Naive thymus-derived CD4-positive, alpha-beta T cell (primary cell): ENCODE measurements around the gene FGFR2. TPM values are rescaled to one million over a fixed set of nuclear protein-coding genes. Genes with fewer than 3 reads are reported as not detected.

Experiments
- ATAC-seq: fragments of 150-1000 bp; cut with Tn5 transposase; 2 replicates; pipeline ENCODE4 v1.10.0; 2021; ENCODE audit warnings: mild to moderate bottlenecking, moderate library complexity
- CTCF ChIA-PET: fragments of 350-600 bp; sonication (Branson Sonifier 250); formaldehyde crosslinking; loops from one replicate; lab custom pipeline; 2021; ENCODE audit warnings: antibody characterized with exemption; lab: Charles Lee
- POLR2A ChIA-PET: fragments of 350-600 bp; sonication (Branson Sonifier 250); formaldehyde crosslinking; loops from one replicate; lab custom pipeline; 2021; ENCODE audit warnings: antibody characterized with exemption, inconsistent platforms; lab: Charles Lee
- DNase-seq, 9 donors: peaks; one replicate each; pipeline versions ENCODE4 v3.0.0 to v3.0.0-alpha.2; 2020 to 2022; ENCODE audit warnings: mixed read lengths in 1 of 9
- H3K27ac ChIP-seq: one replicate; pipeline ENCODE4 v1.7.0; 2013; ENCODE audit warnings: mild to moderate bottlenecking, low read depth, low read length, moderate library complexity
- H3K27me3 ChIP-seq, 2 donors: one replicate each; pipeline ENCODE4 v1.7.0; 2013; ENCODE audit warnings: low read length in 2 of 2, mild to moderate bottlenecking in 2 of 2, moderate library complexity in 2 of 2; ENCODE audit not compliant: control insufficient read depth in 2 of 2, insufficient read depth in 2 of 2
- H3K36me3 ChIP-seq, 3 experiments: 1 replicate in 2 of 3; 2 replicates in 1 of 3; pipeline ENCODE4 v1.7.0; 2013; ENCODE audit warnings: low read length in 3 of 3, mild to moderate bottlenecking in 3 of 3, moderate library complexity in 1 of 3; ENCODE audit not compliant: insufficient read depth in 3 of 3, control insufficient read depth in 2 of 3
- H3K4me1 ChIP-seq, 2 donors: one replicate each; pipeline ENCODE4 v1.7.0; 2013; ENCODE audit warnings: low read length in 2 of 2, mild to moderate bottlenecking in 2 of 2, moderate library complexity in 1 of 2; ENCODE audit not compliant: control insufficient read depth in 2 of 2, insufficient read depth in 2 of 2
- H3K4me3 ChIP-seq: 2 replicates; pipeline ENCODE4 v1.7.0; 2013; ENCODE audit warnings: mild to moderate bottlenecking, low read length
- H3K9me3 ChIP-seq, 3 experiments: 1 replicate in 2 of 3; 2 replicates in 1 of 3; pipeline ENCODE4 v1.7.0; 2013; ENCODE audit warnings: low read length in 3 of 3; ENCODE audit not compliant: control insufficient read depth in 2 of 3
- H3K27ac Mint-ChIP-seq, 9 donors: one replicate each; pipeline ENCODE4 v1.8.0; 2020 to 2022; ENCODE audit warnings: mixed read lengths in 9 of 9, mild to moderate bottlenecking in 8 of 9, moderate library complexity in 5 of 9, inconsistent platforms in 2 of 9
- H3K27me3 Mint-ChIP-seq, 5 donors: one replicate each; pipeline ENCODE4 v1.8.0; 2021 to 2022; ENCODE audit warnings: mixed read lengths in 5 of 5, mild to moderate bottlenecking in 1 of 5
- H3K36me3 Mint-ChIP-seq, 5 donors: one replicate each; pipeline ENCODE4 v1.8.0; 2020 to 2022; ENCODE audit warnings: mixed read lengths in 5 of 5, mild to moderate bottlenecking in 3 of 5, inconsistent platforms in 1 of 5
- H3K4me1 Mint-ChIP-seq, 7 donors: one replicate each; pipeline ENCODE4 v1.8.0; 2020 to 2022; ENCODE audit warnings: mixed read lengths in 7 of 7, mild to moderate bottlenecking in 3 of 7, inconsistent platforms in 1 of 7
- H3K4me3 Mint-ChIP-seq, 10 donors: one replicate each; pipeline ENCODE4 v1.8.0; 2020 to 2022; ENCODE audit warnings: mild to moderate bottlenecking in 10 of 10, mixed read lengths in 10 of 10, moderate library complexity in 6 of 10, inconsistent platforms in 2 of 10
- H3K9me3 Mint-ChIP-seq, 11 donors: one replicate each; pipeline ENCODE4 v1.8.0; 2020 to 2022; ENCODE audit warnings: mixed read lengths in 11 of 11, mild to moderate bottlenecking in 4 of 11, inconsistent platforms in 1 of 11, moderate library complexity in 1 of 11
- intact Hi-C, 2 donors: fragments of 100-400 bp; cut with micrococcal nuclease; formaldehyde crosslinking; loops; one replicate each; pipeline ENCODE4 v1.15.1; 2023
- polyA plus RNA-seq, 2 donors: library from polyadenylated mRNA; unstranded; fragments of 300-500 nt; fragmentation: Illumina TruSeq; gene quantifications; one replicate each; pipeline ENCODE4 v1.2.3, GENCODE V29; 2021
- total RNA-seq, 6 experiments: library from RNA in 5 of 6; stranded (reverse) in 5 of 6; gene quantifications; 1 replicate in 5 of 6; 2 replicates in 1 of 6; pipeline ENCODE4 v1.2.3 and lab custom pipeline; 2021 to 2026

Gene FGFR2
- total and polyA plus RNA-seq, 7 experiments from 2014 or later = 0.88 to 1.2 TPM; not detected in 5

DNA sequence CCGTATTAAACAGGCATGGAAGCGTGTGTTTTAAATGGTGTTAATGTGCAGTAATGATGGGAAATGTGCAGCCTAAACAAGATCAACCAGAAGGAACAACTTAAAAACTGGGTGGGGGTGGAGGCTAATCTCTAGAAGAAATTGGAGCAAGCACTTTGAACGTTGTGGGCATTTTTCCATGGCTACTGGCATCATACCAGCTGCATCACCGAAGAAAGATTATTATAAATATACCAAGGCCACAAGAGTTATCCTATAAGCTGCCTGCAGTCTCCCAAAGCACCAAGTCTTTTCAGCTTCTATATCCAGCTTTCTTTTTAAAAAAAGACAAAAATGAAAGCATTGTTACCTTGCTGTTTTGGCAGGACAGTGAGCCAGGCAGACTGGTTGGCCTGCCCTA lies 79.9 kb downstream of the FGFR2 start:
- intact Hi-C loops = no loop called here
- Histone ChIP-seq H3K27me3 (no peaks in the 10 kb centered on the region), H3K4me1 (peaks cover 0 to 6% of the 10 kb centered on the region in 2 donors), H3K36me3 (no peaks in the 10 kb centered on the region), H3K27ac (no peak overlapping the region), H3K9me3 (no peaks in the 10 kb centered on the region), H3K4me3 (no peak overlapping the region)
- POLR2A ChIA-PET = no interaction called here
- peaks cover 0 to 4% (median 2%) of the 10 kb centered on the region in 11 donors for H3K9me3 Mint-ChIP-seq
- no peak overlapping the region for H3K27ac Mint-ChIP-seq
- CTCF ChIA-PET = no interaction called here
- ATAC-seq = no peak
- H3K36me3 Mint-ChIP-seq = no peaks in the 10 kb centered on the region
- no peak for DNase-seq
- peaks cover 0 to 2% (median 0%) of the 10 kb centered on the region in 7 donors for H3K4me1 Mint-ChIP-seq
- peaks cover 0 to 11% (median 0%) of the 10 kb centered on the region in 5 donors for H3K27me3 Mint-ChIP-seq
- H3K4me3 Mint-ChIP-seq = no peak overlapping the region

GRCh38 chr10:121516093-121516865 lies 82.0 kb downstream of the FGFR2 start:
- H3K4me1 ChIP-seq = peaks cover 0 to 6% of the 10 kb centered on the region in 2 donors
- POLR2A ChIA-PET = no interaction called here
- no peaks in the 10 kb centered on the region for H3K27me3 ChIP-seq
- H3K9me3 Mint-ChIP-seq = peaks cover 0 to 2% (median 0%) of the 10 kb centered on the region in 11 donors
- H3K4me3 Mint-ChIP-seq = no peak overlapping the region
- no peak overlapping the region for H3K27ac Mint-ChIP-seq
- DNase-seq = no peak
- intact Hi-C loops = no loop called here
- no peaks in the 10 kb centered on the region for H3K9me3 ChIP-seq
- H3K4me1 Mint-ChIP-seq = peaks cover 0 to 2% (median 0%) of the 10 kb centered on the region in 7 donors
- no peak overlapping the region for H3K27ac ChIP-seq
- H3K36me3 Mint-ChIP-seq = no peaks in the 10 kb centered on the region
- no peak for ATAC-seq
- H3K27me3 Mint-ChIP-seq = peaks cover 0 to 6% (median 0%) of the 10 kb centered on the region in 5 donors
- CTCF ChIA-PET = no interaction called here
- no peak overlapping the region for H3K4me3 ChIP-seq
- no peaks in the 10 kb centered on the region for H3K36me3 ChIP-seq

- CTCF ChIA-PET = no interaction called here
- DNase-seq (no peak), ATAC-seq (peak; percentile 42)
- Mint-ChIP-seq H3K4me3 (no peak overlapping the region), H3K27me3 (peaks cover 0 to 4% (median 0%) of the 10 kb centered on the region in 5 donors), H3K27ac (no peak overlapping the region), H3K36me3 (no peaks in the 10 kb centered on the region), H3K9me3 (peaks cover 0 to 3% (median 0%) of the 10 kb centered on the region in 11 donors), H3K4me1 (peaks cover 0 to 2% (median 0%) of the 10 kb centered on the region in 7 donors)
- Histone ChIP-seq H3K9me3 (no peaks in the 10 kb centered on the region), H3K27ac (no peak overlapping the region), H3K4me3 (no peak overlapping the region), H3K27me3 (no peaks in the 10 kb centered on the region), H3K4me1 (peaks cover 0 to 6% of the 10 kb centered on the region in 2 donors), H3K36me3 (no peaks in the 10 kb centered on the region)
- POLR2A ChIA-PET = no interaction called here
- intact Hi-C loops = no loop called here
Measured at GRCh38 chr10:121514141-121514865, 83.9 kb downstream of the FGFR2 start.

DNA sequence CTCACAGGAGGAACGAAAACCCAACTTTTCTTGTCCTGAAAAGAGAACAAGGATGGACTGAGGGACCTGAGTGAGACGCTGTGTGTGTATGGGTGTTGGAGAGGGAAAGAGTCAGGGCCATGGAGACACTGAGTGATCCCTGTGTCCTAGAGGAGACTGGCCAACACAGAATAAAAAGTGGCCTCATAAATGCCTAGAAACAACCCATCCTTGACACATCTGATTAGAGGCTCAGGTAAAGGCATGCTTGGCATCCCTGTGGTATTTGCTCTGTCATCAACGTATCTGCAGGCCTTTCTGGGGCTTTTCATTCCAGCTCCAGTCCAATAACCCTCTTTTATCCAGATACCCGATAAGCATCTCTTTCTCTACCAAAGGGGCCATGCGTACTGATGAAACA lies 86.3 kb downstream of the FGFR2 start:
- H3K9me3 ChIP-seq = no peaks in the 10 kb centered on the region
- peaks cover 0 to 4% (median 0%) of the 10 kb centered on the region in 5 donors for H3K27me3 Mint-ChIP-seq
- peaks cover 0 to 2% (median 0%) of the 10 kb centered on the region in 7 donors for H3K4me1 Mint-ChIP-seq
- H3K27ac ChIP-seq = no peak overlapping the region
- POLR2A ChIA-PET = no interaction called here
- ATAC-seq (no peak), DNase-seq (no peak)
- H3K9me3 Mint-ChIP-seq = peaks cover 0 to 3% (median 0%) of the 10 kb centered on the region in 11 donors
- H3K27ac Mint-ChIP-seq = no peak overlapping the region
- no peak overlapping the region for H3K4me3 ChIP-seq
- H3K27me3 ChIP-seq = no peaks in the 10 kb centered on the region
- H3K4me3 Mint-ChIP-seq = no peak overlapping the region
- intact Hi-C loops = no loop called here
- no peaks in the 10 kb centered on the region for H3K36me3 Mint-ChIP-seq
- CTCF ChIA-PET = no interaction called here
- peaks cover 0 to 6% of the 10 kb centered on the region in 2 donors for H3K4me1 ChIP-seq
- H3K36me3 ChIP-seq = no peaks in the 10 kb centered on the region

DNA sequence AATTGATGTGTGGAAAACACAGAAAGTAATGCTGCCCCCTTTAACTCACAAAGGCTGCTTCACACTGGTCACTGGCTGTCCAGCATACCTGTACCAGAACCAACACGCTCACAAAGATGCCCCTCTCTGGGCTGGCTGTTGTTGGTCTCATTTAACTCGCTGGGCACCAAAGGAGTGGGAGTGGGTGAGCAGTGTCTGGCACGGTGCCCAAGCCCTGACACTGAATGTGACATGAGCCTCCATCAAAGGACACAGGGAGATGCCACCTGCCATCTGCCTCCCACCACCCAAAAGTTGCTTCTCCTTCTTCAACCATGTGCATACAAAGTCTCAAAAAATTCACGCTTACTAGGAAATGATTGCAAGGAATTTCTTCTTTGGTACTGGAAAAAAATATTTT lies 86.8 kb downstream of the FGFR2 start:
- peaks cover 0 to 2% (median 0%) of the 10 kb centered on the region in 7 donors for H3K4me1 Mint-ChIP-seq
- ATAC-seq = no peak
- no peak overlapping the region for H3K27ac ChIP-seq
- H3K9me3 ChIP-seq = no peaks in the 10 kb centered on the region
- no peaks in the 10 kb centered on the region for H3K27me3 ChIP-seq
- DNase-seq = no peak
- POLR2A ChIA-PET = no interaction called here
- no peak overlapping the region for H3K4me3 ChIP-seq
- no peak overlapping the region for H3K4me3 Mint-ChIP-seq
- intact Hi-C loops = no loop called here
- no peak overlapping the region for H3K27ac Mint-ChIP-seq
- CTCF ChIA-PET = no interaction called here
- peaks cover 0 to 6% of the 10 kb centered on the region in 2 donors for H3K4me1 ChIP-seq
- peaks cover 0 to 4% (median 0%) of the 10 kb centered on the region in 5 donors for H3K27me3 Mint-ChIP-seq
- H3K9me3 Mint-ChIP-seq = peaks cover 0 to 3% (median 0%) of the 10 kb centered on the region in 11 donors
- H3K36me3 ChIP-seq = no peaks in the 10 kb centered on the region
- H3K36me3 Mint-ChIP-seq = no peaks in the 10 kb centered on the region

DNA sequence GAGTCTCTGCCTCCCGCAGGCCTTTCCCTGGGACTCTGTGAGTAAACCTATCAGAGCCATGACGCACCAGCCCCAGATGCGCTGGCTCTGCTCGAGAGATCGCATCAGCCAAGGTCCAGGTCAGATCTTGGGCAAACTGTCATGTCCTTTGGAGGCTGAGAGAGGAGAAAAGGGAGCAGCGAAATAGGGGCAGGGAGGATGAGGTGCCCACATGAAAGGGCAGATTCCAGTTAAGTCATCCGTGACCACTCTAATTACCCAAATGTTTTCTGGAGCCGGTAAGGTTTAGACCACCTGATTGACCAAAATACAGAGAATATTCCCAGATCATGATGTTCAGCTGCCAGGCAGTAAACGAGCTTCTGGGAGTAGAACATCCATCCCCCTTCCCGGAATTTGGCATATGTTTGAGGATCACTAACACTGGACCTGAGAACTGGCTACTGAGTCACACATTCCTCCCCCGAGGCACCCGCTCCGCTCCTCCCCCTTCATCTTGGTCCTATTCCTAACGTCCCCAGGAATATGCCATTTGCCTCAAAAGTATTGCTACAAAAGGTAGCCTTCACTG lies 88.0 kb downstream of the FGFR2 start:
- Histone ChIP-seq H3K27me3 (no peaks in the 10 kb centered on the region), H3K36me3 (no peaks in the 10 kb centered on the region), H3K4me1 (peaks cover 0 to 6% of the 10 kb centered on the region in 2 donors), H3K9me3 (no peaks in the 10 kb centered on the region), H3K27ac (no peak overlapping the region), H3K4me3 (no peak overlapping the region)
- DNase-seq (no peak), ATAC-seq (no peak)
- Mint-ChIP-seq H3K4me1 (no peaks in the 10 kb centered on the region), H3K27me3 (peaks cover 0 to 4% (median 0%) of the 10 kb centered on the region in 5 donors), H3K36me3 (no peaks in the 10 kb centered on the region), H3K4me3 (no peak overlapping the region), H3K27ac (no peak overlapping the region), H3K9me3 (peaks cover 0 to 3% (median 0%) of the 10 kb centered on the region in 11 donors)
- ChIA-PET CTCF (no interaction called here), POLR2A (no interaction called here)
- intact Hi-C loops = no loop called here
